Ishikawa (cell line): Measurements from ENCODE around the gene SAYSD1.

Experiments used
- CEBPB ChIP-seq: IDR thresholded peaks from 2 replicates; pipeline ENCODE4 v1.6.1; 2012
- CREB1 ChIP-seq: IDR thresholded peaks from 2 replicates; pipeline ENCODE4 v1.6.1; 2012; ENCODE audit warnings: low read depth
- EGR1 ChIP-seq: IDR thresholded peaks from 2 replicates; pipeline ENCODE4 v1.6.1; 2012
- EP300 ChIP-seq: IDR thresholded peaks from 2 replicates; pipeline ENCODE4 v1.6.1; 2012; ENCODE audit warnings: borderline replicate concordance
- FOXM1 ChIP-seq: IDR thresholded peaks from 2 replicates; pipeline ENCODE4 v1.6.1; 2012; ENCODE audit warnings: low read depth, borderline replicate concordance
- MAX ChIP-seq: IDR thresholded peaks from 2 replicates; pipeline ENCODE4 v1.6.1; 2012
- NFIC ChIP-seq: IDR thresholded peaks from 2 replicates; pipeline ENCODE4 v1.6.1; 2012
- RAD21 ChIP-seq: IDR thresholded peaks from 2 replicates; pipeline ENCODE4 v1.6.1; 2012; ENCODE audit warnings: low read depth
- TAF1 ChIP-seq: IDR thresholded peaks from 2 replicates; pipeline ENCODE4 v1.6.1; 2012; ENCODE audit warnings: low read depth, mild to moderate bottlenecking
- TCF12 ChIP-seq: IDR thresholded peaks from 2 replicates; pipeline ENCODE4 v1.6.1; 2012; ENCODE audit warnings: low read depth
- TEAD4 ChIP-seq: IDR thresholded peaks from 2 replicates; pipeline ENCODE4 v1.6.1; 2012
- YY1 ChIP-seq: IDR thresholded peaks from 2 replicates; pipeline ENCODE4 v1.6.1; 2012; ENCODE audit warnings: low read depth
- ZBTB7A ChIP-seq: IDR thresholded peaks from 2 replicates; pipeline ENCODE4 v1.6.1; 2012; ENCODE audit warnings: low read depth
- TF ChIP-seq, protein P1 (sequence below): IDR thresholded peaks from 2 replicates; pipeline ENCODE4 v1.6.1; 2012; ENCODE audit warnings: low read depth, mild to moderate bottlenecking
- TF ChIP-seq, protein P2 (sequence below): IDR thresholded peaks from 2 replicates; pipeline ENCODE4 v1.6.1; 2012

Gene SAYSD1

DNA sequence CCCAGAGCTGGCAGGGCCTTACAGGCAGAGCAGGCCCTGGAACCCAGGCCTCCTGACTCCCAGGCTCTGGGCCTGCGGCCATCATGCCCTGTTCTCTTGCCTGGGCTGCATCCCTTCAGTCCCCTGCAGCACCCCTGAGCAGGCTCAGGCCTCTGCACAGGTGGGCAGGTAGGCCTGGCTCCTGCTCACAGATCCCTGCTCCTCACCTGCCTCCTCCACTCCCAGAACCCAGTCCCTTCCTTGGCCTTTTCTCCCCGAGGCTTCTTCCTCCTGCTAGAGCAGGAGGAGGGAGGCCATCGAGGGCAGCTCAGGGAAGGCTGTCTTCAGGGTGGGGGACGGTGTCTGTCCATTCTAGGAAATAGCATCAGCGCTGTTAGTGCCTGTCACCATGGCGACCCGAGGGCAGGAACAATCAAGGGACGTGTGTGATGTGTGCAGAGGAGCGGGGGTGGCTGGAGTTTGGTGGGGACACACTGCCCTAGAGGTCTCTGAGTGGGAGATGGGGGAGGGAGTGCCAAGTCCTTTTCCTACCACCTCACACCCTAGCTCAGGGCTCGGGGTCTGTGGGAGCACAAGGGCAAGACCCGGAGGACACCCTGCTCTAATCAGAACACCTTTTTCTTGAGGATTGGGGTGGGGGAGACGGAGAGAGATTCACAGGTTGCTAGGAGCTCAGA lies 39.8 kb downstream of the SAYSD1 start:
- TF ChIP-seq FOXM1 (no peak), RAD21 (no peak), YY1 (no peak), ZBTB7A (no peak), MAX (no peak)
- TF ChIP-seq, protein P1, sequence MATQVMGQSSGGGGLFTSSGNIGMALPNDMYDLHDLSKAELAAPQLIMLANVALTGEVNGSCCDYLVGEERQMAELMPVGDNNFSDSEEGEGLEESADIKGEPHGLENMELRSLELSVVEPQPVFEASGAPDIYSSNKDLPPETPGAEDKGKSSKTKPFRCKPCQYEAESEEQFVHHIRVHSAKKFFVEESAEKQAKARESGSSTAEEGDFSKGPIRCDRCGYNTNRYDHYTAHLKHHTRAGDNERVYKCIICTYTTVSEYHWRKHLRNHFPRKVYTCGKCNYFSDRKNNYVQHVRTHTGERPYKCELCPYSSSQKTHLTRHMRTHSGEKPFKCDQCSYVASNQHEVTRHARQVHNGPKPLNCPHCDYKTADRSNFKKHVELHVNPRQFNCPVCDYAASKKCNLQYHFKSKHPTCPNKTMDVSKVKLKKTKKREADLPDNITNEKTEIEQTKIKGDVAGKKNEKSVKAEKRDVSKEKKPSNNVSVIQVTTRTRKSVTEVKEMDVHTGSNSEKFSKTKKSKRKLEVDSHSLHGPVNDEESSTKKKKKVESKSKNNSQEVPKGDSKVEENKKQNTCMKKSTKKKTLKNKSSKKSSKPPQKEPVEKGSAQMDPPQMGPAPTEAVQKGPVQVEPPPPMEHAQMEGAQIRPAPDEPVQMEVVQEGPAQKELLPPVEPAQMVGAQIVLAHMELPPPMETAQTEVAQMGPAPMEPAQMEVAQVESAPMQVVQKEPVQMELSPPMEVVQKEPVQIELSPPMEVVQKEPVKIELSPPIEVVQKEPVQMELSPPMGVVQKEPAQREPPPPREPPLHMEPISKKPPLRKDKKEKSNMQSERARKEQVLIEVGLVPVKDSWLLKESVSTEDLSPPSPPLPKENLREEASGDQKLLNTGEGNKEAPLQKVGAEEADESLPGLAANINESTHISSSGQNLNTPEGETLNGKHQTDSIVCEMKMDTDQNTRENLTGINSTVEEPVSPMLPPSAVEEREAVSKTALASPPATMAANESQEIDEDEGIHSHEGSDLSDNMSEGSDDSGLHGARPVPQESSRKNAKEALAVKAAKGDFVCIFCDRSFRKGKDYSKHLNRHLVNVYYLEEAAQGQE, result no peak

DNA sequence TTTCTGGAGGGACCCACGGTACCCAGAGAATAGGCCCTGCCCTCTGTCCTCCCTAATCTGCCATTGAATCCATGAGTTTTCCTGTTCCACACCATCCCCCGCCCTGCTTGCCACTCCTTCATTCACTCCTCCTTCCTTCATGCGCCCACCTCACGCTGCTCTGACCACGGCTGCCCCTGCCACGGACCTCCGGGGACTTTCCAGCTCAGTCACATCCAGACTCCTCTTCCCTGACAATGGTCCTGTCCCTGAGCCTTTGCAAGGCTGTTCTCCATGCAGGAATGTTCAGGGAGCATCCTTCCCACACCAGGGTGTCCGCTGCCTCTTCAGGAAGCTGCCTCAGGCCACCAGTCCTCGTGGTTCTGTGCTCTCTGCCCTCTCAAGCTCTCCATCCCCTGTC lies 40.5 kb downstream of the SAYSD1 start:
- TF ChIP-seq FOXM1, result no peak
- TF ChIP-seq MAX, result no peak
- TF ChIP-seq TCF12, result no peak
- no peak for TF ChIP-seq YY1
- TF ChIP-seq, protein P2, sequence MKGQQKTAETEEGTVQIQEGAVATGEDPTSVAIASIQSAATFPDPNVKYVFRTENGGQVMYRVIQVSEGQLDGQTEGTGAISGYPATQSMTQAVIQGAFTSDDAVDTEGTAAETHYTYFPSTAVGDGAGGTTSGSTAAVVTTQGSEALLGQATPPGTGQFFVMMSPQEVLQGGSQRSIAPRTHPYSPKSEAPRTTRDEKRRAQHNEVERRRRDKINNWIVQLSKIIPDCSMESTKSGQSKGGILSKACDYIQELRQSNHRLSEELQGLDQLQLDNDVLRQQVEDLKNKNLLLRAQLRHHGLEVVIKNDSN, result no peak
- TF ChIP-seq RAD21, result no peak
- TF ChIP-seq CEBPB, result no peak

DNA sequence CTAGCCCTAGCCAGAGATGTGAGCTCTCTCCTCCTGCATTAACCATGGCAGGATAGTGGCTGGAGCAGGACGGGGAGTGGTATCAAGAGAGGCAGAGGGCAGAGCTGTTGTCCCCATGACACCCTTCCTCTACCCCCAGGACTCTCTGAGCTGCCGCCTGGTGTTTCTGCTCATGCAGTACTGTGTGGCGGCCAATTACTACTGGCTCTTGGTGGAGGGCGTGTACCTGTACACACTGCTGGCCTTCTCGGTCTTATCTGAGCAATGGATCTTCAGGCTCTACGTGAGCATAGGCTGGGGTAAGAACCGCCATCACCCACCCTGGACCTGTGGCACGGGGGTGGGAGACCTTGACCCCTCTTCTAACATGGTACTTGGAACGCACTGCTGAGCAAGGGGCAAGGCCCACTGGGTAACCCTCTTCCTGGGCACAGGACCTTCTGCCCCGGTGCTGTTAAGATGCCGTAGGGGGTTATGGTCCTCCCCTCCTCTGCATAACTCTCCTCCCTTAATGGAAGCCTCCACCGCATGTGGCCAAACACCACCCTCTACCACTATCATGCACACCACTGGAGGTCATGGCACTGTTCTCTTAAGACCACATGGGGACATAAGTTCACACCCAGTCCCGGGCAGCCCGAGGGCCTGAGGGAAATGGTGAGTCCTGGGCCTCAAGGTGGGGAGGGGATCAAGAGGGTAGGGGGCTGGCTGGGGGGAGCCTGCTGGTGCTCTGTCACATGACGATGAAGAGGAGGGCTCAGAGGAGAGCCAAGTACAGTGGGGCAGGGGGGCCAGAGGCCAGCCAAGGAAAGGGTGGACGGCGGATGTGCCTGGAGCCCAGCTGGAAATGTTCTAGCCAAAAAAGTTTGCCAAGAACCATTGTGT lies 41.3 kb downstream of the SAYSD1 start:
- TF ChIP-seq EP300, result no peak
- TF ChIP-seq RAD21, result no peak
- TF ChIP-seq MAX, result no peak
- no peak for TF ChIP-seq TCF12
- TF ChIP-seq NFIC, result no peak
- TF ChIP-seq, protein P2, result no peak
- no peak for TF ChIP-seq TAF1
- TF ChIP-seq ZBTB7A, result no peak
- no peak for TF ChIP-seq TEAD4

DNA sequence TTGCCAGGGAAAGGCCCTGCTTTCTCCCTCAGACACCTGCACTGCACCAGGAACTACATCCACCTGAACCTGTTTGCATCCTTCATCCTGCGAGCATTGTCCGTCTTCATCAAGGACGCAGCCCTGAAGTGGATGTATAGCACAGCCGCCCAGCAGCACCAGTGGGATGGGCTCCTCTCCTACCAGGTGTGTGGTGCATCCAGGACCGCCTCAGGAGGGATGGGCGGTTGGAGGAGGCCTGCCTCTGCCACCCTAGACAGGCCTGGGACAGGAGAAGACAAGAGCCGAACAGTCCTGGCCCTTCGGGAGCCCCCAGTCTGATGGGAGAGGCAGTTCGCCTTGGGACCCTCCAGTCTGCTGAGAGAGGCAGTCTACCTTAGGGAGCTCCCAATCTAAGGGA lies 42.2 kb downstream of the SAYSD1 start:
- TF ChIP-seq EGR1 (no peak), EP300 (no peak), FOXM1 (no peak), CEBPB (no peak)

DNA sequence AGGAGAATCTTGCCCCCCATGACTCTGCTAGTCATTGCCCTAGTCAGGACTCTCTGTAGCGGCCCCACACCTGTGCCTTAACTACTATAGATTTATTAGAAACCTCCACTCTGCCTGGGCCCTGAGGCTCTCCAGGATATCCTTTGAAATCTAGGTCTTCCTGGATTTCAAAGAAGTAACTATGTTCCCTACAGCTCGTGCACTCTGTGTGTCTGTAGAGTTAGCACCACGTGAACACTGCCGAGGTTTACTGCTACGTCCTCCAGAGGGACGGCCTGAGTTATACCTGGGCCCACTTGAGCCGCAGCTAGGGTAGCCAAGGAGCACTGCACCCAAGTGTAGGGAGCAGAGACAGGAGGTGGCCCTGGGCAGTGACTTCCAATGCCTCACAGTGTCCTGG lies 46.6 kb downstream of the SAYSD1 start:
- TF ChIP-seq FOXM1, result no peak
- TF ChIP-seq RAD21, result no peak
- TF ChIP-seq TAF1, result no peak
- TF ChIP-seq EGR1, result no peak
- TF ChIP-seq NFIC, result no peak
- TF ChIP-seq, protein P2, result no peak
- TF ChIP-seq CREB1, result no peak
- TF ChIP-seq, protein P1, result no peak
- no peak for TF ChIP-seq CEBPB
- no peak for TF ChIP-seq EP300

- TF ChIP-seq TCF12, result no peak
- no peak for TF ChIP-seq RAD21
- TF ChIP-seq TEAD4, result no peak
- no peak for TF ChIP-seq TAF1
- no peak for TF ChIP-seq ZBTB7A
- TF ChIP-seq EP300, result no peak
- no peak for TF ChIP-seq CREB1
Observed at GRCh38 chr6:39065561-39065960, 49.4 kb downstream of the SAYSD1 start.
